HUES6 (cell line): Measurements from ENCODE around the gene HOOK2.

Experiments used
- H3K27ac ChIP-seq: 2 replicates; pipeline ENCODE4 v1.7.0; 2013; ENCODE audit warnings: low read depth, mild to moderate bottlenecking, low read length, inconsistent platforms
- H3K27me3 ChIP-seq: 2 replicates; pipeline ENCODE4 v1.6.1; 2013; ENCODE audit warnings: low read length; ENCODE audit not compliant: control insufficient read depth, insufficient read depth
- H3K36me3 ChIP-seq: 2 replicates; pipeline ENCODE4 v1.6.1; 2013; ENCODE audit warnings: low read length; ENCODE audit not compliant: control insufficient read depth, insufficient read depth
- H3K4me1 ChIP-seq: 2 replicates; pipeline ENCODE4 v1.6.1; 2013; ENCODE audit warnings: low read length; ENCODE audit not compliant: control insufficient read depth, insufficient read depth
- H3K4me3 ChIP-seq: 2 replicates; pipeline ENCODE4 v1.5.1; 2013; ENCODE audit warnings: low read depth, low read length
- H3K9ac ChIP-seq: one replicate; pipeline ENCODE4 v1.6.1; 2013; ENCODE audit warnings: mild to moderate bottlenecking, low read length
- H3K9me3 ChIP-seq: 2 replicates; pipeline ENCODE4 v1.6.1; 2013; ENCODE audit warnings: low read depth, low read length; ENCODE audit not compliant: control insufficient read depth, insufficient read depth

HOOK2 gene

DNA sequence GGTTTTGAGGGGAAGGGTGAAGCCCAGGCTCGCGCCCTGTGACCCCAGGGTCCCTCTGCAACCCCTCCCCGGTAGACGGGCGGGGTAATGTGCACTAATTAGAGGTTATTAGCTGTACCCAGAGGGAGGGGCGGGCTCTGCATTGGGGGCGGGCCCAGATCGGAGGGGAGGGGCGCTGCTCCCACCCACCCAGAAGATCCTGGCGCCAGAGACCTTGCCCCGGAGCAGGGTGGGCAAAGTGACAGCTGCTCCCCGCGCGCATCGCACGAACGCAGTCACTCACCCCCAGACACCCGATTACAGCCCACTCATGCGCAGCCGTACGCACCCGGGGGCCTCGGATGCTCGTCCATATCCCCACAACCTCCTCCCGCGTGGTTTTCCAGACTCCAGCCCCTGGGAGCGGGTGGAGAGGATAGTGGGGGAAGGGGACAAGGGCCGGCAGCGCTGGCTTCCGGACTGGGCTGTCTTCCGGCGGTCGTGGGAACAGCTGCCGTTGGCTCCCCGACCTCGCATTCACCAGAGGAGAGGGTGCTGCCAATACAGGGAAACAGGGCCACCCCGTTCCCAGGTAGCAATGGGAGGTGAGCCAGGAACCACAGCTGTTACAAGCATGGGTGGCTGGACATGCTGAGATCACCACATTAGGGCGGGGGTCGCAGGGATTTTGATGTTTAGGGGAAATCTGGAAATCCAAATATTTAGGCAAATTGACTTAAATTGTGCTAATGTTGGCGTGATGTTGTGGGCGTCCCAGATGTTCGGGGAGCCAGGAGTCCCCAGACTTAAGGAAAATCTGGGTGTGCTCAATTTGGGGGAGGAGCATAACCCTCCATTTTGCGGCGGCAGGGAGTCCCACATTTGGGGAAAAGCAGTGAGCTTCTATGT is 2.9 kb upstream of the HOOK2 start:
- Histone ChIP-seq H3K9me3 (no peaks in the 10 kb centered on the region), H3K27ac (no peak overlapping the region; the same call in 1 of the 2 replicates), H3K4me3 (peak overlapping the region; percentile 77), H3K36me3 (no peaks in the 10 kb centered on the region), H3K27me3 (no peaks in the 10 kb centered on the region), H3K9ac (peak overlapping the region; percentile 70), H3K4me1 (peaks cover 21% of the 10 kb centered on the region)

DNA sequence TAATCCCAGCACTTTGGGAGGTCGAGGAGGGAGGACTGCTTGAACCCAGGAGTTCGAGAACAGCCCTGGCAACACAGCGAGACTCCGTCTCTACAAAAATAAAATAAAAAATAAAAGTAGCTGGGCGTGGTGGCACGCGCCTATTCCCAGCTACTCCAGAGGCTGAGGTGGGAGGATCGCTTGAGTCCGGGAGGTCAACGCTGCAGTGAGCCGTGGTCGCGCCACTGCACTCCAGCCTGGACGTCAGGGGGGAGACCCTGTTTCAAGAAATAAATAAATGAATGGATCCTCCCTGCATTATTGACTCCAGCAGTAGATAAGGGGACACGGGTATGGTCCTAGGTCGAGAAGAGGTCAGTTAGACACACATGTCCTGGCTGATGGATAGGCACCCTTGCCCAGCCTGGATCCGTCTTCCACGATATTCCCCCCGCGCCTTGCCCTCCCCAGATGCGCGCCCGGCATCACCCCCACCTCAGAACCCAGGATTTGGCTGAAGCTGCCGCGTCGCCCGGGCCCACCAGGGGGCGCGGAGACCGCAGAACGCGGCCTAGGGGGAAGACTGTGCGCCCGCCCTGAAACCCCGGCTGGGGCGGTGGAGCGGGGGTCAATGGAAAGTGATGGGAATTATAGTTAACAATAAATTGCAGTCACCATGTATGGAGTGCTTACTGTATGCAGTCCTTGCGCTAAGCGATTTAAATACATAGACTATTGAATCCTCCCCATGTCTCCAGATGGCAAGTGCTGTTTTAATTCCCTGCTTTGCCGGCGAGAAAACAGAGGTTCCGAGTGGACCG is 2.1 kb upstream of the HOOK2 start:
- no peaks in the 10 kb centered on the region for H3K9me3 ChIP-seq
- no peaks in the 10 kb centered on the region for H3K36me3 ChIP-seq
- H3K27me3 ChIP-seq, result no peaks in the 10 kb centered on the region
- H3K4me1 ChIP-seq, result peaks cover 21% of the 10 kb centered on the region
- H3K9ac ChIP-seq, result peak overlapping the region; percentile 63
- H3K4me3 ChIP-seq, result peak overlapping the region; percentile 77
- no peak overlapping the region for H3K27ac ChIP-seq

DNA sequence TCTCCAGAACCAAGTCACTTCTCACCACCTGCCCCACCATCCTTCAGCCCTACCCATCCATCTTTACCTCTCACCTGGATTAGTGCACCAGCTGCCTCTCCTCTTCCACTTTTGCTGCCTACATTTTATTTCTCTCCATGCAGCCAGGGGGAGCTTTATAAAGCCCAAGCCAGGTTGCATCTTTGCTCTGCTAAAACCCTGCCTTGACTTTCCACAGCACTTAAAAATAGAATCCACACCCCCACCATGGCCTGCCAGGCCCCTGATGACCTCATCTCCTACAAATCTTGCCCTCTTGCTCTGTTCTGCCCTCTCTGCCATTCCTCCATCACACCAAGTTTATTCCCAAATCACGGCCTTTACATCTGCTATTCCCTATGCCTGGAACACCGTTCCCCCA is 1.8 kb downstream of the HOOK2 start:
- Histone ChIP-seq H3K36me3 (peaks cover 8% of the 10 kb centered on the region; the same call in 1 of the 2 replicates), H3K9me3 (no peaks in the 10 kb centered on the region), H3K27ac (no peak overlapping the region), H3K9ac (no peak overlapping the region), H3K4me1 (peaks cover 21% of the 10 kb centered on the region), H3K4me3 (no peak overlapping the region), H3K27me3 (no peaks in the 10 kb centered on the region; the same call in 1 of the 2 replicates)

DNA sequence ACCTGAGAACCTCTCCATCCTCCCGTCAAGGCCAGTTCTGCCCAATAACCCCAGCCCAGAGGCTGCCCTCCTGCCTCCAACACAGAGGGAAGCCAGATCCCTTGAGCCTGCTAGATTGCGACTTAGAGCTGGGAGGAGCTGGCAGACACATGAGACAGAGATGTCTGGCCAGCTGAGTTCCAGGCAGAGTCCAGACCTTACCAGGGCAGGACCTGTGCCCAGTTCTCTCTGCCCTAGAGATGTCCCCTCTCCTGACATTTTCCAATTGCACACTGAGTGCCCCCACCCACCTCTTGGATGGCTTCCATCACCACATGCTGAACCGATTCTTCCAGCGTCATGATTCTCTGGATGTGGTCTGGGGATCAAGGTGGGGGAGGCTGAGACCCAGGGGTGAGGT is 3.0 kb downstream of the HOOK2 start:
- Histone ChIP-seq H3K27ac (no peak overlapping the region), H3K36me3 (peaks cover 13% of the 10 kb centered on the region; the same call in 1 of the 2 replicates), H3K27me3 (no peaks in the 10 kb centered on the region; the same call in 1 of the 2 replicates), H3K9ac (no peak overlapping the region), H3K9me3 (no peaks in the 10 kb centered on the region), H3K4me3 (no peak overlapping the region), H3K4me1 (peaks cover 16% of the 10 kb centered on the region)

- Histone ChIP-seq H3K27me3 (no peaks in the 10 kb centered on the region; the same call in 1 of the 2 replicates), H3K4me3 (no peak overlapping the region), H3K4me1 (peaks cover 14% of the 10 kb centered on the region), H3K36me3 (peaks cover 13% of the 10 kb centered on the region; the same call in 1 of the 2 replicates), H3K9ac (no peak overlapping the region), H3K9me3 (no peaks in the 10 kb centered on the region), H3K27ac (no peak overlapping the region)
Measured at GRCh38 chr19:12770922-12771321, 4.4 kb downstream of the HOOK2 start.

- no peaks in the 10 kb centered on the region; the same call in 1 of the 2 replicates for H3K27me3 ChIP-seq
- no peak overlapping the region for H3K27ac ChIP-seq
- peaks cover 13% of the 10 kb centered on the region for H3K4me1 ChIP-seq
- H3K9me3 ChIP-seq, result no peaks in the 10 kb centered on the region
- peaks cover 20% of the 10 kb centered on the region for H3K36me3 ChIP-seq
- peak overlapping the region; percentile 32; the same call in 1 of the 2 replicates for H3K4me3 ChIP-seq
- H3K9ac ChIP-seq, result no peak overlapping the region
Measured at GRCh38 chr19:12769689-12770088, 5.7 kb downstream of the HOOK2 start.

DNA sequence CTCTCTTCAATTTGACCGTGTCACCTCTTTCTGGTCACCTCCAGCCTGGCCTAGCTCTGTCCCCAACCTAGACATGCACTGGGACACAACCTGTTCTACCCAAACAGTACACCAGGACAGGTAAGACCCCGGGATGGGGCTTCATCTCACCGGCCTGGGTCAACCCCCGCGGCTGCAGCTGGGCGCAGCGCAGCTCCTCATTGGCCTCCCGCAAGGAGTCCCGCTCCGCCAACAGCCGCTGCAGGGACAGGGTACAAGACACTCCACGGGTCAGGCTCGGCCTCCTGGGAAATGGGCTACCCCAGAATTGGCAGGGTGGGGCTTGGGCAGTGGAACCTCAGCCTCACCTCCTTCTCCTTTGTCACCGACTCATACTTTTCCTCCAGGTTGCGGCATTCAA is 7.7 kb downstream of the HOOK2 start:
- 0 out of 2 replicates have a peak, but pooled peaks cover 9% of the 10 kb centered on the region for H3K4me1 ChIP-seq
- H3K36me3 ChIP-seq, result peaks cover 35% of the 10 kb centered on the region
- H3K4me3 ChIP-seq, result no peak overlapping the region
- H3K9ac ChIP-seq, result no peak overlapping the region
- no peaks in the 10 kb centered on the region; the same call in 1 of the 2 replicates for H3K27me3 ChIP-seq
- H3K27ac ChIP-seq, result no peak overlapping the region
- H3K9me3 ChIP-seq, result no peaks in the 10 kb centered on the region

- Histone ChIP-seq H3K27ac (no peak overlapping the region), H3K27me3 (no peaks in the 10 kb centered on the region; the same call in 1 of the 2 replicates), H3K9ac (no peak overlapping the region)
Measured at GRCh38 chr19:12767150-12767549, 8.2 kb downstream of the HOOK2 start.

GRCh38 chr19:12766051-12766521 is 9.3 kb downstream of the HOOK2 start:
- Histone ChIP-seq H3K9ac (no peak overlapping the region), H3K36me3 (peaks cover 38% of the 10 kb centered on the region), H3K27ac (no peak overlapping the region)

More at GRCh38 chr19:12767150-12767549, 8.2 kb downstream of the HOOK2 start:
- H3K36me3 ChIP-seq, result peaks cover 35% of the 10 kb centered on the region
- no peaks in the 10 kb centered on the region for H3K9me3 ChIP-seq
- H3K4me3 ChIP-seq, result no peak overlapping the region
- 0 out of 2 replicates have a peak, but pooled peaks cover 9% of the 10 kb centered on the region for H3K4me1 ChIP-seq

GRCh38 chr19:12764698-12765097 is 10.7 kb downstream of the HOOK2 start:
- Histone ChIP-seq H3K9ac (no peak overlapping the region), H3K27ac (no peak overlapping the region), H3K4me3 (no peak overlapping the region), H3K4me1 (0 out of 2 replicates have a peak, but pooled peaks cover 4% of the 10 kb centered on the region), H3K27me3 (no peaks in the 10 kb centered on the region), H3K9me3 (no peaks in the 10 kb centered on the region), H3K36me3 (peaks cover 32% of the 10 kb centered on the region)

More at GRCh38 chr19:12766051-12766521, 9.3 kb downstream of the HOOK2 start:
- Histone ChIP-seq H3K9me3 (no peaks in the 10 kb centered on the region), H3K4me1 (0 out of 2 replicates have a peak, but pooled peaks cover 9% of the 10 kb centered on the region), H3K27me3 (no peaks in the 10 kb centered on the region; the same call in 1 of the 2 replicates), H3K4me3 (peak overlapping the region; percentile 70)
